ENCODE results near the gene AXIN1. TPM values are rescaled to one million over a fixed set of nuclear protein-coding genes. Genes with fewer than 3 reads are reported as not detected.

The AXIN1 gene
- polyA plus RNA-seq, 2 of the 4 experiments (the other 2 are of a cell fraction): 8.7 to 19.3 TPM

DNA sequence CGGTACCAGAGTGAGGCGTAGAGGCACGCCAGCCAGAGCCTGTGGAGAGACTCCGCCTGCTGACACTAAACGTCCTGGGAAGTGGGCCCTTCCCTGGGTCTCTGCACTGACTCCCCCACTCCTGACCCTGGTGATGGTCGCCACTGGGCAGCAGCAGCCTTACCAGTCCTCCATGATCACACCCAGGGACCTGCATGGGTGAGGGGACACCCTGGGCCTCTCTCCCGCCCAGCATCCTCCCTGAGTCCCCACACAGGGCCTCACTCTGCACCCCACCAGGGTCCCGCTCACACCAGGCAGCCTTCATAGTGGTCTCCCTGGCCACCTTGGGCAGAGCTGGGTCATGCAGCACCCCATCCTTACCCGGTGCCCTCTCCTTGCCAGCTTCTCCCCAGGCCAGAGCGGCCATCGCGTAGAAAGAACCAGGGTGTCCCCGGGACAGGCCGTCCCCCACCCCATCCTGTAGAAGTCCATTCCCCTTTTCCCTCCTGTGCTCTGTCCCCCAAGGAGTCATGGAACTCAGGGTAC lies 87.5 kb downstream of the AXIN1 start:
- H3K4me3 ChIP-seq: no peak overlapping the region
- H3K27ac ChIP-seq: no peak overlapping the region
- 83% methylated on average over 13 of the region's 14 CpGs for WGBS (ENCODE audit: missing lambda C conversion rate)
- no peaks in the 10 kb centered on the region for H3K9me3 ChIP-seq
- ChIA-PET POLR2A (no interaction called here), CTCF (interaction anchor here (1.2 to 2.5 kb wide), 2 partner anchors 97 to 199 kb away, joined by 3 to 7 read pairs; no protein-coding TSS in a partner anchor)
- no peak for ATAC-seq
- no peak for FAIRE-seq
- no peak overlapping the region for H3K4me2 ChIP-seq
- TF ChIP-seq SREBF2 (IDR thresholded peaks at IDR 0.05): no peak
- TF ChIP-seq ESRRA (IDR thresholded peaks at IDR 0.05; ENCODE audit: borderline replicate concordance, low read length): no peak
- TF ChIP-seq EP300 (IDR thresholded peaks at IDR 0.05): no peak
- TF ChIP-seq NFE2L2 (conservative IDR thresholded peaks at IDR 0.05; ENCODE audit: low read length): no peak
- TF ChIP-seq CEBPB (IDR thresholded peaks at IDR 0.05): no peak
- no peak for TF ChIP-seq RCOR1 (IDR thresholded peaks at IDR 0.05; ENCODE audit: low read depth, low read length)
- TF ChIP-seq, protein P1, sequence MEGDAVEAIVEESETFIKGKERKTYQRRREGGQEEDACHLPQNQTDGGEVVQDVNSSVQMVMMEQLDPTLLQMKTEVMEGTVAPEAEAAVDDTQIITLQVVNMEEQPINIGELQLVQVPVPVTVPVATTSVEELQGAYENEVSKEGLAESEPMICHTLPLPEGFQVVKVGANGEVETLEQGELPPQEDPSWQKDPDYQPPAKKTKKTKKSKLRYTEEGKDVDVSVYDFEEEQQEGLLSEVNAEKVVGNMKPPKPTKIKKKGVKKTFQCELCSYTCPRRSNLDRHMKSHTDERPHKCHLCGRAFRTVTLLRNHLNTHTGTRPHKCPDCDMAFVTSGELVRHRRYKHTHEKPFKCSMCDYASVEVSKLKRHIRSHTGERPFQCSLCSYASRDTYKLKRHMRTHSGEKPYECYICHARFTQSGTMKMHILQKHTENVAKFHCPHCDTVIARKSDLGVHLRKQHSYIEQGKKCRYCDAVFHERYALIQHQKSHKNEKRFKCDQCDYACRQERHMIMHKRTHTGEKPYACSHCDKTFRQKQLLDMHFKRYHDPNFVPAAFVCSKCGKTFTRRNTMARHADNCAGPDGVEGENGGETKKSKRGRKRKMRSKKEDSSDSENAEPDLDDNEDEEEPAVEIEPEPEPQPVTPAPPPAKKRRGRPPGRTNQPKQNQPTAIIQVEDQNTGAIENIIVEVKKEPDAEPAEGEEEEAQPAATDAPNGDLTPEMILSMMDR (IDR thresholded peaks at IDR 0.05): no peak
- no peak for TF ChIP-seq TP53 (CRISPR knock-in tag; IDR thresholded peaks at IDR 0.05)
- no peak for TF ChIP-seq TFCP2L1 (CRISPR knock-in tag; IDR thresholded peaks at IDR 0.05)
- TF ChIP-seq, protein P2, sequence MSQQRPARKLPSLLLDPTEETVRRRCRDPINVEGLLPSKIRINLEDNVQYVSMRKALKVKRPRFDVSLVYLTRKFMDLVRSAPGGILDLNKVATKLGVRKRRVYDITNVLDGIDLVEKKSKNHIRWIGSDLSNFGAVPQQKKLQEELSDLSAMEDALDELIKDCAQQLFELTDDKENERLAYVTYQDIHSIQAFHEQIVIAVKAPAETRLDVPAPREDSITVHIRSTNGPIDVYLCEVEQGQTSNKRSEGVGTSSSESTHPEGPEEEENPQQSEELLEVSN (IDR thresholded peaks at IDR 0.05; ENCODE audit: borderline replicate concordance, low read depth): no peak
- no peak for DNase-seq (ENCODE audit: low read depth in 1 of 2, low spot score in 1 of 2)
- no peaks in the 10 kb centered on the region for H3K4me1 ChIP-seq

DNA sequence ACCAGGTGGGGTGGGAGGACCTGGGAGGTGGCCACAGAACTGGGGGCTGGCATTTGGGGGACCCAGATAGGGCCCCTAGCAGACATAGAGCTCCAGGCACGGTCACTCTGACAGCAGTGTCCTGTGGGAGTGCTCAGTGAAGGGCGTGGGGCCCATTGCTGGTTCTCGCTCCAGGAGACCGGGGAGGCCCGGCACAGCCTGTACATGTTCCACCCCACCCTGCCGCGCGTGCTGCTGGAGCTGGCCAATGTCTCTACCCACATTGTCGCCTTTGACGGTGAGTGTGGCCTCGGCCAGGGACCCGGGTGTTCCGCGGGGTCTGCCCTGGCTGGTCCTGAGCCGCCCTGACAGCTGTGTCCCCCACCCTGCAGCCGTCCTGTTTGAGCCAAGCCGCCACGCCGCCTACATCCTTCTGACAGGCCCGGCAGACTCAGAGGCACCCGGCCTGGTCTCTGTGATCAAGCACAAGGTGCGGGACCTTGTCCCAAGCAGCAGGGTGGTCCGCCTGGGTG lies 88.0 kb downstream of the AXIN1 start:
- CTCF ChIA-PET: interaction anchor here (0.6 to 2.5 kb wide), 3 partner anchors 49 to 212 kb away, joined by 3 to 7 read pairs (median 4); no protein-coding TSS in a partner anchor
- H3K4me2 ChIP-seq: no peak overlapping the region
- H3K27ac ChIP-seq: no peak overlapping the region
- no peak for FAIRE-seq
- 85% methylated on average over 21 of the region's 23 CpGs for WGBS (ENCODE audit: missing lambda C conversion rate)
- H3K4me1 ChIP-seq: no peaks in the 10 kb centered on the region
- no peak for ATAC-seq
- POLR2A ChIA-PET: no interaction called here
- no peak for DNase-seq (ENCODE audit: low read depth in 1 of 2, low spot score in 1 of 2)
- no peak overlapping the region for H3K4me3 ChIP-seq
- no peaks in the 10 kb centered on the region for H3K9me3 ChIP-seq
- TF ChIP-seq CBX2 (IDR thresholded peaks at IDR 0.05; ENCODE audit: borderline replicate concordance, low read depth) (no peak), MAFK (IDR thresholded peaks at IDR 0.05; ENCODE audit: partially characterized antibody) (no peak), JUNB (IDR thresholded peaks at IDR 0.05) (no peak)

- POLR2A ChIA-PET: no interaction called here
- no peak for FAIRE-seq
- Histone ChIP-seq H3K4me1 (no peaks in the 10 kb centered on the region), H3K27ac (no peak overlapping the region), H3K4me3 (no peak overlapping the region), H3K9me3 (no peaks in the 10 kb centered on the region), H3K4me2 (no peak overlapping the region)
- CTCF ChIA-PET: interaction anchor here (0.6 to 2.5 kb wide), 3 partner anchors 49 to 213 kb away, joined by 3 to 7 read pairs (median 4); no protein-coding TSS in a partner anchor
- no peak for DNase-seq (ENCODE audit: low read depth in 1 of 2, low spot score in 1 of 2)
- TF ChIP-seq, protein P2 (IDR thresholded peaks at IDR 0.05; ENCODE audit: borderline replicate concordance, low read depth): no peak
- TF ChIP-seq, protein P1 (IDR thresholded peaks at IDR 0.05): no peak
- TF ChIP-seq CEBPB (IDR thresholded peaks at IDR 0.05) (no peak), JUNB (IDR thresholded peaks at IDR 0.05) (no peak), NFE2L2 (conservative IDR thresholded peaks at IDR 0.05; ENCODE audit: low read length) (no peak), HOXB13 (CRISPR knock-in tag; IDR thresholded peaks at IDR 0.05; ENCODE audit: low read depth) (no peak), KDM1A (IDR thresholded peaks at IDR 0.05; ENCODE audit: low read depth) (no peak), RARB (CRISPR knock-in tag; IDR thresholded peaks at IDR 0.05) (no peak), NPAS2 (CRISPR knock-in tag; IDR thresholded peaks at IDR 0.05; ENCODE audit: borderline replicate concordance) (no peak), MAFK (IDR thresholded peaks at IDR 0.05; ENCODE audit: partially characterized antibody) (no peak)
- no peak for ATAC-seq
- 92% methylated on average over 17 of the region's 17 CpGs for WGBS (ENCODE audit: missing lambda C conversion rate)
Observed at GRCh38 chr16:263944-264343, 88.6 kb downstream of the AXIN1 start.
